DND-41 (cell line): ENCODE measurements around the gene ARHGAP22.

Experiments
- ATAC-seq: fragments of 200-7000 bp; cut with Tn5 transposase; 3 replicates; pipeline ENCODE4 v1.9.1; 2021; ENCODE audit warnings: low read depth; ENCODE audit not compliant: insufficient read depth
- DNase-seq: peaks from one replicate; pipeline ENCODE4 v3.0.0-alpha.2; 2020
- H2AFZ ChIP-seq: 2 replicates; pipeline ENCODE4 v1.6.0; 2012; ENCODE audit warnings: low read depth, low read length
- H3K27ac ChIP-seq: 2 replicates; pipeline ENCODE4 v1.5.1; 2012; ENCODE audit warnings: low read length, inconsistent platforms
- H3K27me3 ChIP-seq: fragments of 200-600 bp; sonication (generic); 2 replicates; pipeline ENCODE4 v1.6.0; 2012; ENCODE audit warnings: low read length, mild to moderate bottlenecking, inconsistent platforms; ENCODE audit not compliant: insufficient read depth, poor library complexity
- H3K36me3 ChIP-seq: 2 replicates; pipeline ENCODE4 v1.5.1; 2012; ENCODE audit warnings: low read length, inconsistent platforms; ENCODE audit not compliant: insufficient read depth
- H3K4me1 ChIP-seq: 2 replicates; pipeline ENCODE4 v1.5.1; 2012; ENCODE audit warnings: mild to moderate bottlenecking, low read length; ENCODE audit not compliant: insufficient read depth
- H3K4me2 ChIP-seq: 2 replicates; pipeline ENCODE4 v1.6.0; 2012; ENCODE audit warnings: mild to moderate bottlenecking, moderate library complexity, low read length, inconsistent platforms; ENCODE audit not compliant: insufficient read depth
- H3K4me3 ChIP-seq, 2 experiments: fragments of 200-600 bp in 1 of 2; shearing (Covaris generic) in 1 of 2; 2 replicates each; pipeline ENCODE4 v1.5.1; 2012 to 2016; ENCODE audit warnings: inconsistent platforms in 2 of 2, low read length in 2 of 2, mild to moderate bottlenecking in 2 of 2, low read depth in 1 of 2, moderate library complexity in 1 of 2
- H3K79me2 ChIP-seq: 2 replicates; pipeline ENCODE4 v1.6.0; 2012; ENCODE audit warnings: low read length, inconsistent platforms; ENCODE audit not compliant: insufficient read depth
- H3K9ac ChIP-seq: 2 replicates; pipeline ENCODE4 v1.6.0; 2012; ENCODE audit warnings: low read depth, mild to moderate bottlenecking, inconsistent platforms, low read length, moderate library complexity
- H3K9me3 ChIP-seq: 2 replicates; pipeline ENCODE4 v1.5.1; 2012; ENCODE audit warnings: low read length, moderate library complexity, mild to moderate bottlenecking, inconsistent platforms; ENCODE audit not compliant: insufficient read depth, severe bottlenecking
- H4K20me1 ChIP-seq: 2 replicates; pipeline ENCODE4 v1.6.0; 2012; ENCODE audit warnings: low read length; ENCODE audit not compliant: insufficient read depth
- CTCF ChIP-seq: IDR thresholded peaks from 2 replicates; pipeline ENCODE4 v1.5.1; 2012; ENCODE audit warnings: borderline replicate concordance, low read length, moderate library complexity, mild to moderate bottlenecking; ENCODE audit not compliant: poor library complexity, severe bottlenecking; ENCODE audit errors: extremely low read depth
- EZH2 ChIP-seq: IDR thresholded peaks from 3 replicates; pipeline ENCODE4 v1.6.1; 2012; ENCODE audit warnings: borderline replicate concordance, low read depth, mild to moderate bottlenecking, moderate library complexity, low read length, inconsistent platforms; ENCODE audit not compliant: severe bottlenecking

Gene ARHGAP22

DNA sequence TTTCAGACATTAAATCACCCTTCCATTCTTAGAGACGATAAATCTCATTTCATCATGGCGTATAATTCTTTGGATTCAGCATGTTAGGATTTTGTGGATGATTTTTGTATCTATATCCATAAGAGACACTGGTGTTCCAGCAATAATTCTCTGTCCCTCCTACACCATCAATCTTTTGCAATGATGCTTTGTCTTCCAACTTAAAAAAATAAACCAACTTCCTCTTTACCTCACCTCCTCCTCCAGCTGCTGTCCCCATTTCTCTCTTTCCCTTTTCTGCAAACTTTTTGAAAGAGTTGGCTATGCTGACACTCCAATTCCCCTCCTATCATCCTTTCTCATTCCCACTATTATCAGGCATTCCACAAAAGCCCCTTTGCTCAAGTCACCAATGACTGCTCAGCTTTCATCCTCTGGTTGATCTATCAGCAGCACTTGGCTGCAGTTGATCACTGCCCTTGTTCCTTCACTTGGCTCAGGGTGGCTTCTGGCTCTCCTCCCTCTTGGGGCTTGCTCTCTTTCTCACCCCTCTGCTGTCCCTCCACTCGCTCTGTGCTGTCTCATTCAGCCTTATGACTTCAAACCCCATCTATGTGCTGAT lies 130.0 kb downstream of the ARHGAP22 start:
- no peak for DNase-seq
- Histone ChIP-seq H3K27me3 (peaks cover 3% of the 10 kb centered on the region), H3K9ac (no peak overlapping the region), H3K27ac (no peak overlapping the region), H4K20me1 (no peaks in the 10 kb centered on the region), H3K4me1 (no peaks in the 10 kb centered on the region), H3K4me3 (no peak overlapping the region), H3K9me3 (no peaks in the 10 kb centered on the region), H3K79me2 (no peaks in the 10 kb centered on the region), H2AFZ (no peak overlapping the region), H3K36me3 (no peaks in the 10 kb centered on the region), H3K4me2 (no peak overlapping the region)
- TF ChIP-seq CTCF = no peak
- no peak for TF ChIP-seq EZH2
- no peak for ATAC-seq

DNA sequence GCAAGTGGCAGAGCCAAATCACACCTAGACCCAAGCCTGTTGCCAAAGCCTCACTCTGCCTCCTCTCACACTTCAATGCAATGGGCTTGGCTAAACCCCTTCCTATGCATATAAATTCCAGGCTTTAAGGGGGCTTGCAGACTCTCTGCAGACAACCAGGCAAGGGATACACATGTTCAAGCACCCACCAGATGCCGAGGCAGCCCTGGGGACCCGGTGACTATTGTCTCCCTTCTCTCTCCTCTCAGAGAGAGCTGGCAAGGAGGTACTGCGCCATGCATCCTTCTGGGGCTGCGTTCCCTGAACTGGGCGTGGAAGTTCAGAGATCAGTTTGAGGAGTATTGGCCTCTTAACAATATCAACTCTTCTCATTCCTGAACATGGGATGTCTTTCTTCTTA lies 131.2 kb downstream of the ARHGAP22 start:
- Histone ChIP-seq H3K9ac (no peak overlapping the region), H3K4me3 (no peak overlapping the region), H2AFZ (no peak overlapping the region), H4K20me1 (no peaks in the 10 kb centered on the region), H3K9me3 (no peaks in the 10 kb centered on the region), H3K27me3 (peaks cover 3% of the 10 kb centered on the region), H3K36me3 (no peaks in the 10 kb centered on the region), H3K27ac (no peak overlapping the region), H3K4me1 (no peaks in the 10 kb centered on the region), H3K4me2 (no peak overlapping the region), H3K79me2 (no peaks in the 10 kb centered on the region)
- no peak for DNase-seq
- TF ChIP-seq EZH2 = no peak
- TF ChIP-seq CTCF = no peak
- no peak for ATAC-seq

GRCh38 chr10:48472501-48473069 lies 132.3 kb downstream of the ARHGAP22 start:
- Histone ChIP-seq H2AFZ (no peak overlapping the region), H3K4me2 (no peak overlapping the region), H3K4me1 (no peaks in the 10 kb centered on the region), H3K36me3 (no peaks in the 10 kb centered on the region), H3K79me2 (no peaks in the 10 kb centered on the region), H3K9me3 (no peaks in the 10 kb centered on the region), H3K27ac (no peak overlapping the region), H3K4me3 (no peak overlapping the region), H3K27me3 (peaks cover 3% of the 10 kb centered on the region), H4K20me1 (no peaks in the 10 kb centered on the region), H3K9ac (no peak overlapping the region)
- ATAC-seq (no peak; the same call in 2 of the 3 replicates), DNase-seq (no peak)
- TF ChIP-seq CTCF (no peak), EZH2 (no peak)
